Ecto neural progenitor cell (in vitro differentiated cells): ENCODE results near the gene KRTAP12-1.
"Not testable (repeated sequence)": the region's sequence is repeated elsewhere in the genome, so short reads cannot be mapped to it uniquely, and the experiment has no call there.

ENCODE experiments used
- DNase-seq: peaks from one replicate; pipeline ENCODE4 v3.0.0-alpha.2; 2018; ENCODE audit warnings: low spot score

KRTAP12-1 gene

GRCh38 chr21:44697811-44698734 is 16.1 kb upstream of the KRTAP12-1 start:
- DNase-seq: peak; percentile 70

- DNase-seq: not testable (repeated sequence)
Measured at GRCh38 chr21:44697172-44697810, 15.3 kb upstream of the KRTAP12-1 start, which contains the start of gene KRTAP10-12. KRTAP10-12 (plus strand) TSS chr21:44697172; CDS start chr21:44697202, 30 bp downstream.

GRCh38 chr21:44696572-44696971 is 14.6 kb upstream of the KRTAP12-1 start:
- no peak for DNase-seq

GRCh38 chr21:44695641-44696040 is 13.7 kb upstream of the KRTAP12-1 start:
- no peak for DNase-seq

- no peak for DNase-seq
Measured at GRCh38 chr21:44695184-44695583, 13.2 kb upstream of the KRTAP12-1 start.

GRCh38 chr21:44694776-44695175 is 12.8 kb upstream of the KRTAP12-1 start:
- DNase-seq: no peak

- no peak for DNase-seq
Measured at GRCh38 chr21:44692798-44693512, 11.0 kb upstream of the KRTAP12-1 start.

- DNase-seq: no peak
Measured at GRCh38 chr21:44691686-44692085, 9.7 kb upstream of the KRTAP12-1 start.

GRCh38 chr21:44689740-44690139 is 7.8 kb upstream of the KRTAP12-1 start:
- not testable (repeated sequence) for DNase-seq

- no peak for DNase-seq
Measured at GRCh38 chr21:44687671-44688070, 5.7 kb upstream of the KRTAP12-1 start.

- DNase-seq: no peak
Measured at GRCh38 chr21:44686843-44687561, 5.0 kb upstream of the KRTAP12-1 start.

- peak; percentile 71 for DNase-seq
Measured at GRCh38 chr21:44686000-44686781, 4.2 kb upstream of the KRTAP12-1 start.

- not testable (repeated sequence) for DNase-seq
Measured at GRCh38 chr21:44685050-44685449, 3.1 kb upstream of the KRTAP12-1 start.

GRCh38 chr21:44684483-44684882 is 2.5 kb upstream of the KRTAP12-1 start:
- DNase-seq: no peak

GRCh38 chr21:44684077-44684476 is 2.1 kb upstream of the KRTAP12-1 start:
- DNase-seq: no peak

GRCh38 chr21:44682580-44683151 is 703 bp upstream of the KRTAP12-1 start:
- no peak for DNase-seq

GRCh38 chr21:44681152-44681551 is 811 bp downstream of the KRTAP12-1 start:
- DNase-seq: no peak

GRCh38 chr21:44677881-44678280 is 4.1 kb downstream of the KRTAP12-1 start:
- no peak for DNase-seq

GRCh38 chr21:44671911-44672310 is 10.1 kb downstream of the KRTAP12-1 start:
- no peak for DNase-seq

- no peak for DNase-seq
Measured at GRCh38 chr21:44670642-44671432, 11.1 kb downstream of the KRTAP12-1 start.
